8988T (cell line): Measurements from ENCODE around the gene BTG2.

Experiments
- DNase-seq: peaks from one replicate; pipeline ENCODE4 v3.0.0; 2011

BTG2 gene

DNA sequence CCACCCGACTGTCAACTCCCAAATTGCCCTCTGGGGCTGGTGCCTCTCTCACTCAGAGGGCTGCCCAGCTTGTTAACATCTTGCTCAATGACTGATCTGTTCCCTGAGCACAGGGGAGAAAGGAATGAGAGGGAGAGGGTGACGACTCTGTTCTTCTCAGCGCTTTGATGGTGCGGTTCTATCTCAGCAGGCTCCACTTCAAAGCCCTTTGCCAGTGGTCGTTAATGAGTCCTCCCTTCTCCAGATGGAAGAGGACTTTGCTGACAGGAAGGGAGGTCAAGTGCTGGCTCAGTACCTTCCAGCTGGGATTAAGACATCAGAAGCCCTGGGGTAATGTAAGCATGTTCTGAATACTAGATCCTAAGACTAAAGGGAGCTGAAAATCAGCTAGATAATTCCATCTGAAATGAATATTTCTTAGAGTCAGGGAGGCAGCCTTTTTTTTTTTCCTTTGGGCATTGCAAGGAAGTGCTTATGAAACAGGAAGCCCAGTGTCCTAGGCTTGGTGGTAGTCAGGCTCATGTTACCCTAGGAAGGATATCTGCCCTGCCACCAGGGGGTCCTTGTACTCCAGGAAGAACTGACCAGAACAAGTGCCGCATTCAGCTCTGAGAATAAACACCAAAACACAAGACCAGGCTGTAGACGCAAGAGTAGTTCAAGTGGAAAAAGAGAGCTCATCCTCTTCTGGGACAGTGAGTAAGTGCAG is 40.9 kb downstream of the BTG2 start:
- DNase-seq, result no peak

DNA sequence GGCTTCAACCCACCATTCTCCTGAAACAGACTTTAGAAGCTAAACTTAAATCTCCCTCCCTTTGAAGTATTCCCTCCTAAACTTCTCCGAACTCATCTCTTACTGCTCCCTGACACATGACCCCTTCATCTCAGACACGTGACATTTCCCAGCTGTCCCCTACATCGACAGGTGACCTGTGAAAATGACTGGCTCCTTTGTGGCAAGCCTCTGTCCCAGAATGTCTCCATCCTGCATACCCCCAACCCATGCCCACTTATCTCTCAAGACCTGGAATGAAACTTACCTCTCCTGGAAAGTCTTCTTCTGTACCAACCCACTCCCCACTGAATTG is 41.4 kb downstream of the BTG2 start:
- no peak for DNase-seq

DNA sequence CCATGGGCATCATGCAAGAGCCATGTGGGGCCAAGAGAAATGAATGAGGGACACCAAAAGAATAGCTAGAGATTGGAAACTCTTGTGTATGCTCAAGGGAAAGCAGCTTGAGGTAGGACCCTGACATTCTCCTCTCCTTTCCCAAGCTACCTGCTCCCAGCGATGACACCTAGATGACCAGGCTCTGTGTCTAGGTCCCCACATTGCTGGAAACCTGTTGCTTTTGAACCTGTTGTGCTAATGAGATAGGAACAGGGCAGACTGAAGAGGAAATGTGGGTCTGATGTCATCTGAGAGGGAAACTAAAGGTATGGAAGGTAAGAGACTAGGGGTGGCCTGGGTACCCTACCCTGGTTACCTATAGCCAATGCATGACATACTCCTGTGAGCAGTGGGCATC is 43.8 kb downstream of the BTG2 start:
- no peak for DNase-seq

DNA sequence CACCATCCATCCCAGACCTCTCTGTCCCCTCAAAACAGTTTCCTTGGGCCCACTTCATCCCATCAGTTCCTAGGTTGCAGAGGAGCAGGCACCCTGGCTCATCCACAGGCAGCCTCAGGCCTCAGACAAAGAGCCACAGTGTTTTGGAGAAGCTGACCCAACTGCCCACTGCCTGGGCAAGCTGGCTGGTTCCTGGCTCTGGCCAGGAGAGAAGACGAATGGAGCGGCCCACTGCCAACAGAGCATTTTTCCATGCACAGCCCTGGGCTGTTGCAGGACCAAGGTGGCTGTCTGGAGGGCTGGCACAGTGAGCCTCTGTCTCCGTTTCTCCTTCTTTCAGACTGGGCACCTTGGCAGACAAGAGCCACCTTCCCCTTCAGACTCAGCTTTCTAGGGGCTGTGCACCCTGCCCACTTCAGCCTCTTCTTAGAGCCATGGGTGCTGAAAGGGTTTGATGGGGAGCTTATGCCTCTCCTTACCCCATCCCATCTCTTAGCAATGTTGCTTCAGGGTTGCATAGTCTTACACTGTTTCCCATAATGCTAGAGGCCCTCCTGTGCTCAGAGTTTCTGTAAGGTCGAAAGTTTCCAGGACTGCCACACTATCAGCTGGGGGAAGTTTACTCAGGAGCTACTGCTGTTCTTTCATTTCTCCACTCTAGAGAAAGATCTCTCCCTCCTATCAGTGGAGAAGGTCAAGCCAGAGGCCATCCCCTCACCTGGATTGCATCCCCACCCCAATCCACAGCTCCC is 44.6 kb downstream of the BTG2 start:
- DNase-seq, result no peak

DNA sequence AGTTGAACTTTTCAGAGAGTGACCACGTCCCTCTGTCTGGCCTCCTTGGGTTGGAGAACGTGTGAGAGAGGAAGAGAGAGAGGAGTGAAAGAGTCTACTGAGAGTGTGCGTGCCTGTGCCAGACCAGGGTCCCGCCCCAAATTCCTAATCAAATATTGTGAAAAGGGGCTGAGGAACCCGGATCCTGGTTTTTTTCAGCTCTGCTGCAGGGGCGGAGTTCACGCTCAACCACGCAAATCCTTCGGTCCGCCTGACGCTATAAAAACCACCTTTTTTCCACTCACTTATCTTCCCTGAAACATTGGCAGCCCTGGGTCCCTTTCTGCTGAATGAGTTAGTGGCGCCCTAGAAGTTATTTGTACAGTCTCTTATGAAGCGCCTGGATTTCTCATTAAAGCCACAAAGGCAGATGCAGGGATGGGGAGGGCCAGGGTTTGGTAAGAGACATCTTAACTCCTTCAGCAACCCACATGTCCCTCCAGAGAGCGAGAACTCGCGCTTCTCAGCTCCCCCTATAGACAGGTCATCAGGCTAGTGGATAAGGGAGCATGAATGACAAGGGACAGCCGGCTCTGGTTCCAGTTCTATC is 45.8 kb downstream of the BTG2 start, which contains the start of gene FMOD:
FMOD (minus strand) TSS at position 86 of the 589 bp plus-strand sequence. CDS start 2,852 bp downstream, outside the sequence.
- peak; percentile 37 for DNase-seq

DNA sequence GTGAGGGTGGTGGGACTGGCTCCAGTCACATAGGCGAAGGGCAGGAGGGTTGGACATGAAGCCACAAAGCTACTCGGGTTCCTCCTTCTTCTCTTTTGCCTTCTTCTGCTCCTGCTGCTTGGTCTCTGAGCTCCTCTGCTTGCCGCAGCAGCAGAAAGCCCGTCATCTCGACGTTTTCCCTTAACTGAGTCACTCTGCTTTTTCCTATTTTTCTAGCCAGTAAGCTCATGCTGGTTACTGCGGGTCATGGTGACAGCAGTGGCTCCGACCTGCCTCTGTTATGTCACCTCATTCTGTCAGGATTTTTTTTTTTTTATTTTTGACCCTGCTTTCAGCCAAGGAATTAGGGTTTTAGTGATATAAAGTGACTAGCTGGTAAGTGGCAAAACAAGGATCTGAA is 48.2 kb downstream of the BTG2 start:
- no peak for DNase-seq

DNA sequence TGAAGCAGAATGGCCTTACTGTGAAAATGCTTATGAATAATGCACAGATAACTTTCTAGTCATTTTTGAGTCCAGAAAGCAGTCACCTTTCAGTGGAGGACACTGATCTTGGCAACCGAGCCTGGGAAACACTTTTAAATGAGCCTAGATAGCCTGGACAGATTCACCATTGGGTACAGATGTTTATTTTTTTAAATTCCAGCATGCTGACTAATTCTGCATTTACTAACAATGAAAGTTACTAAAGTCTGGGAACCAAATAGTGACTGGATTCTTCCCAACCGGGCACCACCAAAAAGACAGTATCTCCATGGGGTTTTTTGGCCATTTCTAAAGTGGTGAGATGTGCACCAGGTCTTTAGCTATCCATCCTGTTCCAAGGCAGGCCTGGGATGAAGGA is 48.9 kb downstream of the BTG2 start:
- DNase-seq, result no peak

DNA sequence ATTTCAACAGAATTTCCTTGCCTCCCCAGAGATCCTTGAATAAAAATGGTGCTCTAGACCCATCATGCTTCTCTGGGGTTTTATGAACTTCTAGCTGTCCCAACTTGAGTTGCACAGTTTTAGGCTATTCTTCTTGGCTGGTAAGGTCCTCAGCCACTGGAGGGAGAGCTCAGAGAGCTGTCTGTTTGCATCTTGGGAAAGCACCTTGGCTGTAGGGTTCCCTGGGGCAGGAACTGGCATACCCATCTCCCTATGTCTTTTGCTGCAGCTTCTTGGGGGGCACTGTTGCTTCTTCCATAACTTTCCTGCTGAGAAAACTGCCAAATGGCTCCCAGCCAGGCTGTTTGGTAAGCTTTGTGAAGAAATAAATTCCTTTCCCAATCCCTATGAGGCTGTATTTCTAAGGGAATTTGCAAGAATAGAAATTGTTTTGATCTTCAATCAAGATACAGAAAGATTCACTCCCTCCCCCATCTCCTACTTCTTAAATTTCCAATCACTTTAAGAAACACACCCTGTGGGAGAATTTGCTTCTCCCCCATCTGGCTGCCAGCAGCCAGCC is 53.8 kb downstream of the BTG2 start:
- DNase-seq, result no peak
